Panc1 (cell line): Measurements from ENCODE around the gene PSRC1. TPM values are rescaled to one million over a fixed set of nuclear protein-coding genes. Genes with fewer than 3 reads are reported as not detected.

Source experiments
- ATAC-seq: fragments of 200-7000 bp; cut with Tn5 transposase; 2 replicates; pipeline ENCODE4 v1.9.1; 2020; ENCODE audit warnings: mild to moderate bottlenecking, moderate library complexity
- BruUV-seq: library from RNA; stranded (reverse); fragments of 400-500 nt; replicated peaks from 2 replicates; lab custom pipeline; 2021; lab: Mats Ljungman, UMichigan
- CTCF ChIA-PET: fragments of 300-600 bp; sonication (Branson Sonifier 250); formaldehyde crosslinking; loops from one replicate; lab custom pipeline; 2022; ENCODE audit warnings: antibody characterized with exemption; lab: Charles Lee
- POLR2A ChIA-PET: fragments of 300-600 bp; sonication (Branson Sonifier 250); formaldehyde crosslinking; loops from one replicate; lab custom pipeline; 2022; ENCODE audit warnings: antibody characterized with exemption; lab: Charles Lee
- DNase-seq: peaks from one replicate; pipeline ENCODE4 v3.0.0-alpha.2; 2010; ENCODE audit warnings: low read depth, low spot score
- H3K27ac ChIP-seq: 2 replicates; pipeline ENCODE4 v1.5.1; 2011; ENCODE audit warnings: mild to moderate bottlenecking, low read length, inconsistent platforms
- H3K27me3 ChIP-seq: fragments of 200-500 bp; sonication (Bioruptor generic); 2 replicates; pipeline ENCODE4 v1.6.0; 2014; ENCODE audit warnings: low read length, inconsistent platforms; ENCODE audit not compliant: control insufficient read depth, insufficient read depth
- H3K36me3 ChIP-seq: fragments of 200-500 bp; sonication (Bioruptor generic); 2 replicates; pipeline ENCODE4 v1.5.1; 2014; ENCODE audit warnings: inconsistent platforms, mild to moderate bottlenecking, low read length, moderate library complexity; ENCODE audit not compliant: control insufficient read depth, insufficient read depth
- H3K4me1 ChIP-seq: 2 replicates; pipeline ENCODE4 v1.5.1; 2011; ENCODE audit warnings: inconsistent platforms, mild to moderate bottlenecking, low read length, moderate library complexity; ENCODE audit not compliant: control insufficient read depth, insufficient read depth
- H3K4me3 ChIP-seq, 2 experiments: 2 replicates each; pipeline ENCODE4 v1.5.1; 2011 to 2012; ENCODE audit warnings: low read depth in 2 of 2, low read length in 2 of 2, mild to moderate bottlenecking in 2 of 2, inconsistent platforms in 1 of 2, moderate library complexity in 1 of 2
- H3K9me3 ChIP-seq: fragments of 200-500 bp; sonication (Bioruptor generic); 2 replicates; pipeline ENCODE4 v1.5.1; 2014; ENCODE audit warnings: low read depth, mild to moderate bottlenecking, inconsistent platforms, low read length, moderate library complexity; ENCODE audit not compliant: control insufficient read depth, insufficient read depth
- POLR2AphosphoS5 ChIP-seq: IDR thresholded peaks from 2 replicates; pipeline ENCODE4 v1.6.1; 2012; ENCODE audit warnings: mild to moderate bottlenecking, low read depth, low read length, moderate library complexity
- SIN3A ChIP-seq: IDR thresholded peaks from 2 replicates; pipeline ENCODE4 v1.6.1; 2012; ENCODE audit warnings: low read depth, mild to moderate bottlenecking, low read length, moderate library complexity, borderline replicate concordance; ENCODE audit not compliant: insufficient read depth
- TCF7L2 ChIP-seq: IDR thresholded peaks from 2 replicates; pipeline ENCODE4 v1.6.1; 2011; ENCODE audit warnings: mild to moderate bottlenecking, low read depth, low read length, inconsistent platforms
- in situ Hi-C: cut with HindIII; loops from 2 replicates; pipeline ENCODE4 v1.10.0; 2016; ENCODE audit warnings: low sequenced_read_pairs, low pct_unique_long_range_greater_than_20kb
- intact Hi-C: fragments of 100-400 bp; cut with micrococcal nuclease; formaldehyde crosslinking; loops from one replicate; pipeline ENCODE4 v1.10.0; 2022; ENCODE audit not compliant: unreplicated experiment
- total RNA-seq: library from RNA; stranded (reverse); gene quantifications from one replicate; pipeline ENCODE4 v1.2.1, GENCODE V29; 2021; ENCODE audit not compliant: unreplicated experiment
- TF ChIP-seq, protein P1 (sequence below), 2 experiments: IDR thresholded peaks; 2 replicates each; pipeline ENCODE4 v1.6.1; 2011 to 2012; ENCODE audit warnings: low read depth in 2 of 2, control low read depth in 1 of 2, low read length in 1 of 2, mild to moderate bottlenecking in 1 of 2, moderate library complexity in 1 of 2; ENCODE audit not compliant: insufficient read depth in 1 of 2
- TF ChIP-seq, protein P2 (sequence below): fragments of 450-650 bp; IDR thresholded peaks from 2 replicates; pipeline ENCODE4 v1.5.1; 2017; ENCODE audit warnings: mild to moderate bottlenecking

The PSRC1 gene
- total RNA-seq, 1 experiment from 2014 or later: 40.6 TPM

DNA sequence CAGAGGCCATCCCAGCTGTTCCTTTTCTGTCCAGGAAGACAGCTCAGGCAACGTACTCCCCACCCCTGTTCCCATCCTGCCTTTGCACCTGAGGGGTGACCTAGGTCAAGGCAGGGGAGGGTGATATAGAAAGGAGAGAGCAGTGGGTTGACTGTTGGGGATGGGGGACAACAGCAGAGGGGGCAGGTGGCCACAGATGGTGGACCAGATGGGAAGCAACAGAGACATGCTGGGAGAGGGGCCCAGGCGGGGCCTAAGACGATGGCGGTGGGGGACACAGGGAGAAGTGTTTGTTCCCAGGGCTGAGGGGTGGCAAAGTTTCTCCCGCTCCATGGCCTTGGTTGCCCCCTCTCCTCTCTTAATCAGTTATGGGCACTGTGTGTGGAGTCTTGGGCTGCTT lies 27.3 kb downstream of the PSRC1 start:
- BruUV-seq: no TSS peak
- Histone ChIP-seq H3K27ac (no peak overlapping the region), H3K27me3 (no peaks in the 10 kb centered on the region), H3K4me3 (no peak overlapping the region), H3K4me1 (peaks cover 8% of the 10 kb centered on the region), H3K36me3 (no peaks in the 10 kb centered on the region), H3K9me3 (no peaks in the 10 kb centered on the region)
- DNase-seq (no peak), ATAC-seq (no peak)
- intact Hi-C loops (no loop called here), in situ Hi-C loops (no loop called here)
- TF ChIP-seq SIN3A (no peak), POLR2AphosphoS5 (no peak), TCF7L2 (no peak)
- TF ChIP-seq, protein P1, sequence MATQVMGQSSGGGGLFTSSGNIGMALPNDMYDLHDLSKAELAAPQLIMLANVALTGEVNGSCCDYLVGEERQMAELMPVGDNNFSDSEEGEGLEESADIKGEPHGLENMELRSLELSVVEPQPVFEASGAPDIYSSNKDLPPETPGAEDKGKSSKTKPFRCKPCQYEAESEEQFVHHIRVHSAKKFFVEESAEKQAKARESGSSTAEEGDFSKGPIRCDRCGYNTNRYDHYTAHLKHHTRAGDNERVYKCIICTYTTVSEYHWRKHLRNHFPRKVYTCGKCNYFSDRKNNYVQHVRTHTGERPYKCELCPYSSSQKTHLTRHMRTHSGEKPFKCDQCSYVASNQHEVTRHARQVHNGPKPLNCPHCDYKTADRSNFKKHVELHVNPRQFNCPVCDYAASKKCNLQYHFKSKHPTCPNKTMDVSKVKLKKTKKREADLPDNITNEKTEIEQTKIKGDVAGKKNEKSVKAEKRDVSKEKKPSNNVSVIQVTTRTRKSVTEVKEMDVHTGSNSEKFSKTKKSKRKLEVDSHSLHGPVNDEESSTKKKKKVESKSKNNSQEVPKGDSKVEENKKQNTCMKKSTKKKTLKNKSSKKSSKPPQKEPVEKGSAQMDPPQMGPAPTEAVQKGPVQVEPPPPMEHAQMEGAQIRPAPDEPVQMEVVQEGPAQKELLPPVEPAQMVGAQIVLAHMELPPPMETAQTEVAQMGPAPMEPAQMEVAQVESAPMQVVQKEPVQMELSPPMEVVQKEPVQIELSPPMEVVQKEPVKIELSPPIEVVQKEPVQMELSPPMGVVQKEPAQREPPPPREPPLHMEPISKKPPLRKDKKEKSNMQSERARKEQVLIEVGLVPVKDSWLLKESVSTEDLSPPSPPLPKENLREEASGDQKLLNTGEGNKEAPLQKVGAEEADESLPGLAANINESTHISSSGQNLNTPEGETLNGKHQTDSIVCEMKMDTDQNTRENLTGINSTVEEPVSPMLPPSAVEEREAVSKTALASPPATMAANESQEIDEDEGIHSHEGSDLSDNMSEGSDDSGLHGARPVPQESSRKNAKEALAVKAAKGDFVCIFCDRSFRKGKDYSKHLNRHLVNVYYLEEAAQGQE (IDR thresholded peaks at IDR 0.05; ENCODE audit: insufficient read depth in 1 of 2, low read depth in 2 of 2, low read length in 1 of 2): no peak
- TF ChIP-seq, protein P2, sequence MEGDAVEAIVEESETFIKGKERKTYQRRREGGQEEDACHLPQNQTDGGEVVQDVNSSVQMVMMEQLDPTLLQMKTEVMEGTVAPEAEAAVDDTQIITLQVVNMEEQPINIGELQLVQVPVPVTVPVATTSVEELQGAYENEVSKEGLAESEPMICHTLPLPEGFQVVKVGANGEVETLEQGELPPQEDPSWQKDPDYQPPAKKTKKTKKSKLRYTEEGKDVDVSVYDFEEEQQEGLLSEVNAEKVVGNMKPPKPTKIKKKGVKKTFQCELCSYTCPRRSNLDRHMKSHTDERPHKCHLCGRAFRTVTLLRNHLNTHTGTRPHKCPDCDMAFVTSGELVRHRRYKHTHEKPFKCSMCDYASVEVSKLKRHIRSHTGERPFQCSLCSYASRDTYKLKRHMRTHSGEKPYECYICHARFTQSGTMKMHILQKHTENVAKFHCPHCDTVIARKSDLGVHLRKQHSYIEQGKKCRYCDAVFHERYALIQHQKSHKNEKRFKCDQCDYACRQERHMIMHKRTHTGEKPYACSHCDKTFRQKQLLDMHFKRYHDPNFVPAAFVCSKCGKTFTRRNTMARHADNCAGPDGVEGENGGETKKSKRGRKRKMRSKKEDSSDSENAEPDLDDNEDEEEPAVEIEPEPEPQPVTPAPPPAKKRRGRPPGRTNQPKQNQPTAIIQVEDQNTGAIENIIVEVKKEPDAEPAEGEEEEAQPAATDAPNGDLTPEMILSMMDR: no peak
- CTCF ChIA-PET: no interaction called here
- POLR2A ChIA-PET: interaction anchor here (0.6 kb wide), 1 partner anchor 66 kb away, joined by 3 read pairs; no protein-coding TSS in a partner anchor

DNA sequence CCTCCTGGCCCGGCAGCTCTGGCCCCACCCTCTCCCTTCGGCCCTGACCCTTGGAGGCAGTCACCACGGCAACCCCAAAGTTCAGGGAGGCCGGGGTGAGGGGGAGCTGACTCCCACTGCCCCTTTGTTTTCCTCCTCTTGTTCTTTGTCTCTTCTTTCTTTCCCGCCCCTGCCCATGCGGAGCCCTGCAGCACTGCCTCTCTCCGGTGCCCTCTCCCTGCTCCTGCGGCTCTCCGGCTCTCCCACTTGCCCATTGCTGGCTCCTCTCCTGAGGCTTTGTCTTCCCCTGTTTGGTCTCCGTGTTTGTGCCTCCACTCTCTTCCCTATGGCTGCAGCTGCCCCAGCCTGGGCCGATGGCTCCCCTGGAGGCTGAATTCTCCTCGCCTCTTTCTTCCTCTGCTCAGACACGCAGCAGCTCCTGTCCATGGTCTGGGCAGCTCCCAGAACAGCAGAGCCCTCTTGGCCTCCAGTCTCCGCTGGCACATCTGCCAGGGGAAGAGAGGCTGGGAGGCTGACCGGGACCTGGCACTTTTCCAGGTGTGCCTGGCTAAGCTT lies 27.8 kb downstream of the PSRC1 start:
- TF ChIP-seq, protein P1 (IDR thresholded peaks at IDR 0.05; ENCODE audit: insufficient read depth in 1 of 2, low read depth in 2 of 2, low read length in 1 of 2): no peak
- no peak for TF ChIP-seq TCF7L2
- no peak for TF ChIP-seq SIN3A
- TF ChIP-seq, protein P2: no peak
- no peak for TF ChIP-seq POLR2AphosphoS5
- ATAC-seq (peak; percentile 46; the same call in 1 of the 2 replicates), DNase-seq (no peak)
- intact Hi-C loops: no loop called here
- BruUV-seq: no TSS peak
- ChIA-PET POLR2A (interaction anchor here (0.6 kb wide), 1 partner anchor 67 kb away, joined by 3 read pairs; no protein-coding TSS in a partner anchor), CTCF (no interaction called here)
- Histone ChIP-seq H3K27me3 (no peaks in the 10 kb centered on the region), H3K4me1 (peaks cover 8% of the 10 kb centered on the region), H3K27ac (no peak overlapping the region), H3K9me3 (no peaks in the 10 kb centered on the region), H3K36me3 (no peaks in the 10 kb centered on the region), H3K4me3 (no peak overlapping the region)
- in situ Hi-C loops: no loop called here
